ENCODE results near the gene PLEKHO2.

Gene PLEKHO2

GRCh38 chr15:64856429-64857145, 14.9 kb downstream of the PLEKHO2 start:
- DNase-seq: no peak

GRCh38 chr15:64857421-64857820, 15.7 kb downstream of the PLEKHO2 start:
- no peak for DNase-seq

GRCh38 chr15:64858021-64858575, 16.4 kb downstream of the PLEKHO2 start:
- DNase-seq: peak in 1 of 5 experiments; percentile 43

- DNase-seq: no peak
These were observed 17.5 kb downstream of the PLEKHO2 start for GRCh38 chr15:64859226-64859625.

GRCh38 chr15:64861331-64861730, 19.6 kb downstream of the PLEKHO2 start:
- DNase-seq: no peak

- DNase-seq: no peak
These were observed 20.2 kb downstream of the PLEKHO2 start for GRCh38 chr15:64861960-64862359.

- no peak for DNase-seq
These were observed 20.7 kb downstream of the PLEKHO2 start for GRCh38 chr15:64862408-64862807.

GRCh38 chr15:64864068-64864467, 22.4 kb downstream of the PLEKHO2 start:
- DNase-seq: no peak

- DNase-seq: no peak
These were observed 23.6 kb downstream of the PLEKHO2 start for GRCh38 chr15:64865126-64865997.

GRCh38 chr15:64865998-64866520, 24.3 kb downstream of the PLEKHO2 start:
- no peak for DNase-seq

GRCh38 chr15:64869501-64869900, 27.8 kb downstream of the PLEKHO2 start:
- no peak for DNase-seq

GRCh38 chr15:64870353-64870752, 28.6 kb downstream of the PLEKHO2 start:
- no peak for DNase-seq

- peak in 1 of 5 experiments; percentile 17 for DNase-seq
These were observed 34.0 kb downstream of the PLEKHO2 start for GRCh38 chr15:64875641-64876223.

- DNase-seq: peak in 1 of 5 experiments; percentile 13
These were observed 35.7 kb downstream of the PLEKHO2 start for GRCh38 chr15:64877435-64877834.

GRCh38 chr15:64878705-64879104, 37.0 kb downstream of the PLEKHO2 start:
- no peak for DNase-seq

GRCh38 chr15:64883100-64883581, 41.4 kb downstream of the PLEKHO2 start:
- peak in 2 of 5 experiments; percentile 64 to 65 for DNase-seq

- DNase-seq: peak in 4 of 5 experiments; percentile 45 to 75 (median 66)
These were observed 42.3 kb downstream of the PLEKHO2 start for GRCh38 chr15:64883997-64884511.

- no peak for DNase-seq
These were observed 43.0 kb downstream of the PLEKHO2 start for GRCh38 chr15:64884679-64885078.

GRCh38 chr15:64888336-64888735, 46.6 kb downstream of the PLEKHO2 start:
- DNase-seq: no peak

- DNase-seq: no peak
These were observed 49.8 kb downstream of the PLEKHO2 start for GRCh38 chr15:64891561-64891960.

- DNase-seq: peak in 1 of 5 experiments; percentile 71
These were observed 51.2 kb downstream of the PLEKHO2 start for GRCh38 chr15:64892847-64893403.

Data from T-helper 2 cell (primary cell).